ENCODE measurements around the gene SYNE1.

SYNE1 gene

GRCh38 chr6:152312434-152312833 lies 324.7 kb downstream of the SYNE1 start:
- H3K27ac ChIP-seq (replicated peaks): no peak overlapping the region
- peaks cover 2% of the 10 kb centered on the region for H3K27me3 ChIP-seq (ENCODE audit: insufficient read depth, poor library complexity, severe bottlenecking)
- H3K4me3 ChIP-seq (replicated peaks; ENCODE audit: insufficient read depth, low read length): no peak overlapping the region
- no peak for TF ChIP-seq POLR2AphosphoS5 (IDR thresholded peaks at IDR 0.05; ENCODE audit: low read depth)
- TF ChIP-seq, protein P1, sequence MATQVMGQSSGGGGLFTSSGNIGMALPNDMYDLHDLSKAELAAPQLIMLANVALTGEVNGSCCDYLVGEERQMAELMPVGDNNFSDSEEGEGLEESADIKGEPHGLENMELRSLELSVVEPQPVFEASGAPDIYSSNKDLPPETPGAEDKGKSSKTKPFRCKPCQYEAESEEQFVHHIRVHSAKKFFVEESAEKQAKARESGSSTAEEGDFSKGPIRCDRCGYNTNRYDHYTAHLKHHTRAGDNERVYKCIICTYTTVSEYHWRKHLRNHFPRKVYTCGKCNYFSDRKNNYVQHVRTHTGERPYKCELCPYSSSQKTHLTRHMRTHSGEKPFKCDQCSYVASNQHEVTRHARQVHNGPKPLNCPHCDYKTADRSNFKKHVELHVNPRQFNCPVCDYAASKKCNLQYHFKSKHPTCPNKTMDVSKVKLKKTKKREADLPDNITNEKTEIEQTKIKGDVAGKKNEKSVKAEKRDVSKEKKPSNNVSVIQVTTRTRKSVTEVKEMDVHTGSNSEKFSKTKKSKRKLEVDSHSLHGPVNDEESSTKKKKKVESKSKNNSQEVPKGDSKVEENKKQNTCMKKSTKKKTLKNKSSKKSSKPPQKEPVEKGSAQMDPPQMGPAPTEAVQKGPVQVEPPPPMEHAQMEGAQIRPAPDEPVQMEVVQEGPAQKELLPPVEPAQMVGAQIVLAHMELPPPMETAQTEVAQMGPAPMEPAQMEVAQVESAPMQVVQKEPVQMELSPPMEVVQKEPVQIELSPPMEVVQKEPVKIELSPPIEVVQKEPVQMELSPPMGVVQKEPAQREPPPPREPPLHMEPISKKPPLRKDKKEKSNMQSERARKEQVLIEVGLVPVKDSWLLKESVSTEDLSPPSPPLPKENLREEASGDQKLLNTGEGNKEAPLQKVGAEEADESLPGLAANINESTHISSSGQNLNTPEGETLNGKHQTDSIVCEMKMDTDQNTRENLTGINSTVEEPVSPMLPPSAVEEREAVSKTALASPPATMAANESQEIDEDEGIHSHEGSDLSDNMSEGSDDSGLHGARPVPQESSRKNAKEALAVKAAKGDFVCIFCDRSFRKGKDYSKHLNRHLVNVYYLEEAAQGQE (IDR thresholded peaks at IDR 0.05; ENCODE audit: insufficient replicate concordance, low read depth): no peak
- TF ChIP-seq GABPA (IDR thresholded peaks at IDR 0.05; ENCODE audit: low read depth): no peak
- DNase-seq (ENCODE audit: low read depth in 1 of 2, low spot score in 1 of 2): no peak

DNA sequence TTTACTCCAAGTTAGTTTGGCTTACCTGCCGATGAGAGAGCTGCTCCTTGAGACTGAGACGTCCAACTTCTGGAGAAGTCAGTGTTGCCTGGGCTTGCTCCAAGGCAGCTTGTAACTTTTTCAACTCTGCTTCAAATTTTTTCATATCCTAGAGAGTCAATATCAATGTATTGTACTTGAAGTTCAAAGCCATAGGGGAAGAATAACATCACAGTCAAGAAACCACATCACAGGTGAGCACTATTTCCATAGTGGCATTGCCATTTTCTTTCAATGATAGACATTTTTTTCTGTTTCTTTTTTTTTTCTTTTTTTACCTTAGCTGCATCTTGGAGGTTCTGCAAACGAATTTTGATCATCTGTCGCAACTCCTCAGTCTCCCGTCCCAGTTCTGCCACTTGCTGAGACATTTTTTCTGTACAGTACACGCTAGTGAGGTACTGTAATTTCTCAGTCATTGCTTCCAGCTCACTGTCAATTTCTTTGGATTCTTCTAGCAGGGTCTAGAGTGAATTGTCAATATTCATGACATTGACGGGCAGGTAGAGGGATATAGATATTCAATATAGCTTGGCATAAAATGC lies 326.7 kb downstream of the SYNE1 start:
- H3K27me3 ChIP-seq (ENCODE audit: insufficient read depth, poor library complexity, severe bottlenecking): no peaks in the 10 kb centered on the region
- TF ChIP-seq GABPA (IDR thresholded peaks at IDR 0.05; ENCODE audit: low read depth) (no peak), SPI1 (IDR thresholded peaks at IDR 0.05; ENCODE audit: borderline replicate concordance, low read depth) (no peak), POLR2AphosphoS5 (IDR thresholded peaks at IDR 0.05; ENCODE audit: low read depth) (no peak)
- TF ChIP-seq, protein P2, sequence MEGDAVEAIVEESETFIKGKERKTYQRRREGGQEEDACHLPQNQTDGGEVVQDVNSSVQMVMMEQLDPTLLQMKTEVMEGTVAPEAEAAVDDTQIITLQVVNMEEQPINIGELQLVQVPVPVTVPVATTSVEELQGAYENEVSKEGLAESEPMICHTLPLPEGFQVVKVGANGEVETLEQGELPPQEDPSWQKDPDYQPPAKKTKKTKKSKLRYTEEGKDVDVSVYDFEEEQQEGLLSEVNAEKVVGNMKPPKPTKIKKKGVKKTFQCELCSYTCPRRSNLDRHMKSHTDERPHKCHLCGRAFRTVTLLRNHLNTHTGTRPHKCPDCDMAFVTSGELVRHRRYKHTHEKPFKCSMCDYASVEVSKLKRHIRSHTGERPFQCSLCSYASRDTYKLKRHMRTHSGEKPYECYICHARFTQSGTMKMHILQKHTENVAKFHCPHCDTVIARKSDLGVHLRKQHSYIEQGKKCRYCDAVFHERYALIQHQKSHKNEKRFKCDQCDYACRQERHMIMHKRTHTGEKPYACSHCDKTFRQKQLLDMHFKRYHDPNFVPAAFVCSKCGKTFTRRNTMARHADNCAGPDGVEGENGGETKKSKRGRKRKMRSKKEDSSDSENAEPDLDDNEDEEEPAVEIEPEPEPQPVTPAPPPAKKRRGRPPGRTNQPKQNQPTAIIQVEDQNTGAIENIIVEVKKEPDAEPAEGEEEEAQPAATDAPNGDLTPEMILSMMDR (IDR thresholded peaks at IDR 0.05; ENCODE audit: insufficient read depth, low read length): no peak
- TF ChIP-seq, protein P1 (IDR thresholded peaks at IDR 0.05; ENCODE audit: insufficient replicate concordance, low read depth): no peak
- DNase-seq (ENCODE audit: low read depth in 1 of 2, low spot score in 1 of 2): no peak
- no peak overlapping the region for H3K4me3 ChIP-seq (replicated peaks; ENCODE audit: insufficient read depth, low read length)
- H3K27ac ChIP-seq (replicated peaks): no peak overlapping the region

GRCh38 chr6:152309648-152310047 lies 327.5 kb downstream of the SYNE1 start:
- Histone ChIP-seq H3K27ac (replicated peaks) (no peak overlapping the region), H3K27me3 (ENCODE audit: insufficient read depth, poor library complexity, severe bottlenecking) (no peaks in the 10 kb centered on the region), H3K4me3 (replicated peaks; ENCODE audit: insufficient read depth, low read length) (no peak overlapping the region)
- no peak for DNase-seq (ENCODE audit: low read depth in 1 of 2, low spot score in 1 of 2)
- TF ChIP-seq SPI1 (IDR thresholded peaks at IDR 0.05; ENCODE audit: borderline replicate concordance, low read depth) (no peak), POLR2AphosphoS5 (IDR thresholded peaks at IDR 0.05; ENCODE audit: low read depth) (no peak), GABPA (IDR thresholded peaks at IDR 0.05; ENCODE audit: low read depth) (no peak)
- TF ChIP-seq, protein P1 (IDR thresholded peaks at IDR 0.05; ENCODE audit: insufficient replicate concordance, low read depth): no peak
- TF ChIP-seq, protein P2 (IDR thresholded peaks at IDR 0.05; ENCODE audit: insufficient read depth, low read length): no peak

Measured in HL-60 (cell line).